Measurements from ENCODE around the gene TUBB2B. TPM values are rescaled to one million over a fixed set of nuclear protein-coding genes. Genes with fewer than 3 reads are reported as not detected.
A peak's percentile ranks its signal among the peaks of the same experiment; 100 is the strongest.

TUBB2B gene
- polyA plus RNA-seq (2013, experiment 1 of 4), result 606 TPM
- 576 TPM for polyA plus RNA-seq (2013, experiment 2 of 4)
- 421 TPM for polyA plus RNA-seq (2013, experiment 3 of 4)
- polyA plus RNA-seq (2013, experiment 4 of 4), result 444 TPM

GRCh38 chr6:3227363-3228045 is at the start of gene TUBB2B:
Gene TUBB2B (minus strand): TSS chr6:3227653. CDS start chr6:3227543, 110 bp downstream.
- peaks cover 11% of the 10 kb centered on the region for H3K36me3 ChIP-seq (ENCODE audit: control insufficient read depth, insufficient read depth, low read length)
- H3K27me3 ChIP-seq (ENCODE audit: control insufficient read depth, insufficient read depth, low read length, poor library complexity, severe bottlenecking), result peaks cover 10% of the 10 kb centered on the region
- peaks cover 11% of the 10 kb centered on the region for H3K4me1 ChIP-seq (ENCODE audit: control insufficient read depth, insufficient read depth, low read length)
- H3K4me3 ChIP-seq (ENCODE audit: insufficient read depth, low read depth, low read length), result peak within 1 kb of the TSS; percentile 95
- H3K27ac ChIP-seq (ENCODE audit: insufficient read depth, low read depth, low read length, poor library complexity, severe bottlenecking), result peak within 1 kb of the TSS; percentile 96
- no peaks in the 10 kb centered on the region for H3K9me3 ChIP-seq (ENCODE audit: control insufficient read depth, low read length)
- WGBS, 2 experiments, result 0% methylated on average over 66 of the region's 66 CpGs

- Histone ChIP-seq H3K27me3 (ENCODE audit: control insufficient read depth, insufficient read depth, low read length, poor library complexity, severe bottlenecking) (no peaks in the 10 kb centered on the region), H3K27ac (ENCODE audit: insufficient read depth, low read depth, low read length, poor library complexity, severe bottlenecking) (no peak overlapping the region), H3K9me3 (ENCODE audit: control insufficient read depth, low read length) (no peaks in the 10 kb centered on the region), H3K36me3 (ENCODE audit: control insufficient read depth, insufficient read depth, low read length) (no peaks in the 10 kb centered on the region), H3K4me1 (ENCODE audit: control insufficient read depth, insufficient read depth, low read length) (peaks cover 15% of the 10 kb centered on the region), H3K4me3 (ENCODE audit: insufficient read depth, low read depth, low read length) (no peak overlapping the region)
- whole genome bisulfite sequencing, 2 experiments, result 94% methylated on average over 12 of the region's 12 CpGs
Measured at GRCh38 chr6:3277251-3277650, 49.8 kb upstream of the TUBB2B start.

- H3K9me3 ChIP-seq (ENCODE audit: control insufficient read depth, low read length), result no peaks in the 10 kb centered on the region
- no peak overlapping the region for H3K4me3 ChIP-seq (ENCODE audit: insufficient read depth, low read depth, low read length)
- peaks cover 8% of the 10 kb centered on the region for H3K4me1 ChIP-seq (ENCODE audit: control insufficient read depth, insufficient read depth, low read length)
- 90 to 91% methylated on average over 20 of the region's 20 CpGs for WGBS, 2 experiments
- no peaks in the 10 kb centered on the region for H3K27me3 ChIP-seq (ENCODE audit: control insufficient read depth, insufficient read depth, low read length, poor library complexity, severe bottlenecking)
- H3K27ac ChIP-seq (ENCODE audit: insufficient read depth, low read depth, low read length, poor library complexity, severe bottlenecking), result no peak overlapping the region
- H3K36me3 ChIP-seq (ENCODE audit: control insufficient read depth, insufficient read depth, low read length), result no peaks in the 10 kb centered on the region
Measured at GRCh38 chr6:3276174-3277167, 49.0 kb upstream of the TUBB2B start.

GRCh38 chr6:3273707-3274521 is 46.5 kb upstream of the TUBB2B start:
- H3K36me3 ChIP-seq (ENCODE audit: control insufficient read depth, insufficient read depth, low read length), result peaks cover 10% of the 10 kb centered on the region
- H3K4me3 ChIP-seq (ENCODE audit: insufficient read depth, low read depth, low read length), result no peak overlapping the region
- H3K27ac ChIP-seq (ENCODE audit: insufficient read depth, low read depth, low read length, poor library complexity, severe bottlenecking), result no peak overlapping the region
- 92 to 94% methylated on average over 9 of the region's 9 CpGs for WGBS, 2 experiments
- H3K9me3 ChIP-seq (ENCODE audit: control insufficient read depth, low read length), result no peaks in the 10 kb centered on the region
- no peaks in the 10 kb centered on the region for H3K4me1 ChIP-seq (ENCODE audit: control insufficient read depth, insufficient read depth, low read length)
- H3K27me3 ChIP-seq (ENCODE audit: control insufficient read depth, insufficient read depth, low read length, poor library complexity, severe bottlenecking), result no peaks in the 10 kb centered on the region

- Histone ChIP-seq H3K9me3 (ENCODE audit: control insufficient read depth, low read length) (no peaks in the 10 kb centered on the region), H3K27me3 (ENCODE audit: control insufficient read depth, insufficient read depth, low read length, poor library complexity, severe bottlenecking) (no peaks in the 10 kb centered on the region), H3K36me3 (ENCODE audit: control insufficient read depth, insufficient read depth, low read length) (peaks cover 13% of the 10 kb centered on the region), H3K4me1 (ENCODE audit: control insufficient read depth, insufficient read depth, low read length) (no peaks in the 10 kb centered on the region), H3K4me3 (ENCODE audit: insufficient read depth, low read depth, low read length) (no peak overlapping the region), H3K27ac (ENCODE audit: insufficient read depth, low read depth, low read length, poor library complexity, severe bottlenecking) (no peak overlapping the region)
- 95 to 96% methylated on average over 32 of the region's 32 CpGs for WGBS, 2 experiments
Measured at GRCh38 chr6:3272911-3273547, 45.6 kb upstream of the TUBB2B start.

GRCh38 chr6:3271756-3272155 is 44.3 kb upstream of the TUBB2B start:
- Histone ChIP-seq H3K9me3 (ENCODE audit: control insufficient read depth, low read length) (no peaks in the 10 kb centered on the region), H3K27ac (ENCODE audit: insufficient read depth, low read depth, low read length, poor library complexity, severe bottlenecking) (no peak overlapping the region), H3K4me1 (ENCODE audit: control insufficient read depth, insufficient read depth, low read length) (no peaks in the 10 kb centered on the region), H3K4me3 (ENCODE audit: insufficient read depth, low read depth, low read length) (no peak overlapping the region), H3K27me3 (ENCODE audit: control insufficient read depth, insufficient read depth, low read length, poor library complexity, severe bottlenecking) (no peaks in the 10 kb centered on the region), H3K36me3 (ENCODE audit: control insufficient read depth, insufficient read depth, low read length) (peaks cover 13% of the 10 kb centered on the region)
- 96 to 97% methylated on average over 13 of the region's 13 CpGs for WGBS, 2 experiments

- no peak overlapping the region for H3K4me3 ChIP-seq (ENCODE audit: insufficient read depth, low read depth, low read length)
- WGBS, 2 experiments, result 87% methylated on average over 15 of the region's 15 CpGs
- H3K9me3 ChIP-seq (ENCODE audit: control insufficient read depth, low read length), result no peaks in the 10 kb centered on the region
- H3K36me3 ChIP-seq (ENCODE audit: control insufficient read depth, insufficient read depth, low read length), result peaks cover 13% of the 10 kb centered on the region
- no peak overlapping the region for H3K27ac ChIP-seq (ENCODE audit: insufficient read depth, low read depth, low read length, poor library complexity, severe bottlenecking)
- no peaks in the 10 kb centered on the region for H3K27me3 ChIP-seq (ENCODE audit: control insufficient read depth, insufficient read depth, low read length, poor library complexity, severe bottlenecking)
- H3K4me1 ChIP-seq (ENCODE audit: control insufficient read depth, insufficient read depth, low read length), result no peaks in the 10 kb centered on the region
Measured at GRCh38 chr6:3270258-3270657, 42.8 kb upstream of the TUBB2B start.

GRCh38 chr6:3269281-3269975 is 42.0 kb upstream of the TUBB2B start:
- Histone ChIP-seq H3K27me3 (ENCODE audit: control insufficient read depth, insufficient read depth, low read length, poor library complexity, severe bottlenecking) (no peaks in the 10 kb centered on the region), H3K27ac (ENCODE audit: insufficient read depth, low read depth, low read length, poor library complexity, severe bottlenecking) (no peak overlapping the region), H3K4me3 (ENCODE audit: insufficient read depth, low read depth, low read length) (no peak overlapping the region), H3K9me3 (ENCODE audit: control insufficient read depth, low read length) (no peaks in the 10 kb centered on the region), H3K36me3 (ENCODE audit: control insufficient read depth, insufficient read depth, low read length) (peaks cover 13% of the 10 kb centered on the region), H3K4me1 (ENCODE audit: control insufficient read depth, insufficient read depth, low read length) (no peaks in the 10 kb centered on the region)
- 91 to 92% methylated on average over 27 of the region's 27 CpGs for WGBS, 2 experiments

- H3K9me3 ChIP-seq (ENCODE audit: control insufficient read depth, low read length), result no peaks in the 10 kb centered on the region
- WGBS, 2 experiments, result 90 to 94% methylated on average over 8 to 11 of the region's 11 CpGs
- H3K36me3 ChIP-seq (ENCODE audit: control insufficient read depth, insufficient read depth, low read length), result peaks cover 18% of the 10 kb centered on the region
- no peaks in the 10 kb centered on the region for H3K4me1 ChIP-seq (ENCODE audit: control insufficient read depth, insufficient read depth, low read length)
- no peaks in the 10 kb centered on the region for H3K27me3 ChIP-seq (ENCODE audit: control insufficient read depth, insufficient read depth, low read length, poor library complexity, severe bottlenecking)
- H3K4me3 ChIP-seq (ENCODE audit: insufficient read depth, low read depth, low read length), result no peak overlapping the region
- no peak overlapping the region for H3K27ac ChIP-seq (ENCODE audit: insufficient read depth, low read depth, low read length, poor library complexity, severe bottlenecking)
Measured at GRCh38 chr6:3268680-3269079, 41.2 kb upstream of the TUBB2B start.
